ENCODE measurements around the gene ATP5PD.
"Not testable (repeated sequence)": the region's sequence is repeated elsewhere in the genome, so short reads cannot be mapped to it uniquely, and the experiment has no call there.

ATP5PD gene

DNA sequence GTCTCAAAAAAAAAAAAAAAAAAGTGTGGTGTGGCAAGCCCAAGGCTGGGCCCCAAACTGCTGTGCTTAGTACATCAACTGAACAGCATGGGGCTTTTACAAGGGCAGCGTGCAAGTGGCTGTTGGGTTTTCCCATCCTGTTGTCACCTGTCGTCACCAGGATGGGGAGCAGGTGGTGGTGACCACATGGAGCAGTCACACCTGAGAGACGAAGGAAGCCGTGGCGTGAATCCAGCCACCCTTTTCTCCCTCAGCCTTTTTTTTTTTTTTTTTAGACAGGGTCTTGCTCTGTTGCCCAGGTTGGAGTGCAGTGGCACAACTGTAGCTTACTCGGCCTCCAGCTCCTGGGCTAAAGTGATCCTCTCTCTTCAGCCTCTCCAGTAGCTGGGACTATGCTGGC lies 38.4 kb downstream of the ATP5PD start:
- DNase-seq (ENCODE audit: insufficient read length) (no peak), FAIRE-seq (no peak)
- TF ChIP-seq POLR2A (IDR thresholded peaks at IDR 0.05; ENCODE audit: low read depth, low read length) (no peak), TAF1 (IDR thresholded peaks at IDR 0.05; ENCODE audit: borderline replicate concordance, low read depth, low read length) (no peak), POLR2AphosphoS5 (IDR thresholded peaks at IDR 0.05; ENCODE audit: low read depth, low read length) (no peak)

- FAIRE-seq, result no peak
- TF ChIP-seq TAF1 (IDR thresholded peaks at IDR 0.05; ENCODE audit: borderline replicate concordance, low read depth, low read length) (no peak), POLR2A (IDR thresholded peaks at IDR 0.05; ENCODE audit: low read depth, low read length) (no peak), POLR2AphosphoS5 (IDR thresholded peaks at IDR 0.05; ENCODE audit: low read depth, low read length) (no peak)
Measured at GRCh38 chr17:75006653-75007052, 40.1 kb downstream of the ATP5PD start.

GRCh38 chr17:75006084-75006483 lies 40.7 kb downstream of the ATP5PD start:
- not testable (repeated sequence) for FAIRE-seq; DNase-seq (ENCODE audit: insufficient read length)

More at GRCh38 chr17:75006653-75007052, 40.1 kb downstream of the ATP5PD start:
- DNase-seq (ENCODE audit: insufficient read length), result no peak

DNA sequence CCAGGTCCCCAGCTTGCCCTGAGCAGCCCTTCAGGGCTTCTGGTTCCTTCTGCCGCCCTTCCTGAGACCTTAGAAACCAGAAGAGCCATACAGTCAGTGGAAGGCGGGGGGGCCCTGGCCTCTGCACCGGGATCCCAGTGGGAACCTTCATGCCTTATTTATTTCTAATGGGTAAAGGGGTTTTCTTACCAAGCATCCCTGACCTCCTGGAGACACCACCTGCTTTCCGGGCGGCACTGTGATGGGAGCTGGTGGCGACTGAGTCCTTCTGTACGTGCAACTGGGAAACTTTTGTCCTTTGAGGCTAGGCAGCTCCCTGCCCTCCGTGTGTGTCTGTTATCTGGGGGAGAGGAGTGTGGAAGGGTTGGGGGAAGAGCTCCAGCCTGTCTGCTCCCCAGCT lies 41.5 kb downstream of the ATP5PD start:
- DNase-seq (ENCODE audit: insufficient read length), result no peak
- no peak for FAIRE-seq
- no peak for TF ChIP-seq TAF1 (IDR thresholded peaks at IDR 0.05; ENCODE audit: borderline replicate concordance, low read depth, low read length)
- TF ChIP-seq POLR2AphosphoS5 (IDR thresholded peaks at IDR 0.05; ENCODE audit: low read depth, low read length), result no peak
- TF ChIP-seq POLR2A (IDR thresholded peaks at IDR 0.05; ENCODE audit: low read depth, low read length), result no peak

DNA sequence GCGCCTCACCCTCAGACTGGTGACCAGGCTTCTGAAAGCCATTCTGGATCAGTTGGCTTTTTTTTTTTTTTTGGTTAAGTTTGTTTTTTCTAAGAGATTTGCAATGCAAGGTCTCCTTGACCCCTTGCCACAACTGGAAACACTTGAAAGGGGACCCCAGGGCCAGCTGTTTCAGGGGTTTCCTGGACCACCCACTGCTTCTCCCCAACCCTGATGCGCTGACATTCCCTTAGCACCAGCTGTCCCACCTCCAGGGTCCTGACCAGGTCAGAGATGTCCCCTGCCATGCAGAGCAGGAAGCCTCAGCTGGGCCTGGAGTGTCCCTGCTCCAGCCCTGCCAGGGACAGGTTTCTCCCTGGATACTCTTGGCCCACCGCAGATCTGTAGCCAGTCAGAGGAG lies 42.4 kb downstream of the ATP5PD start:
- TF ChIP-seq POLR2AphosphoS5 (IDR thresholded peaks at IDR 0.05; ENCODE audit: low read depth, low read length), result no peak
- no peak for TF ChIP-seq POLR2A (IDR thresholded peaks at IDR 0.05; ENCODE audit: low read depth, low read length)
- TF ChIP-seq TAF1 (IDR thresholded peaks at IDR 0.05; ENCODE audit: borderline replicate concordance, low read depth, low read length), result no peak
- DNase-seq (ENCODE audit: insufficient read length) (no peak), FAIRE-seq (no peak)

GRCh38 chr17:75003957-75004355 lies 42.8 kb downstream of the ATP5PD start:
- TF ChIP-seq POLR2AphosphoS5 (IDR thresholded peaks at IDR 0.05; ENCODE audit: low read depth, low read length), result no peak
- no peak for TF ChIP-seq POLR2A (IDR thresholded peaks at IDR 0.05; ENCODE audit: low read depth, low read length)
- no peak for TF ChIP-seq TAF1 (IDR thresholded peaks at IDR 0.05; ENCODE audit: borderline replicate concordance, low read depth, low read length)
- no peak for DNase-seq (ENCODE audit: insufficient read length)
- no peak for FAIRE-seq

DNA sequence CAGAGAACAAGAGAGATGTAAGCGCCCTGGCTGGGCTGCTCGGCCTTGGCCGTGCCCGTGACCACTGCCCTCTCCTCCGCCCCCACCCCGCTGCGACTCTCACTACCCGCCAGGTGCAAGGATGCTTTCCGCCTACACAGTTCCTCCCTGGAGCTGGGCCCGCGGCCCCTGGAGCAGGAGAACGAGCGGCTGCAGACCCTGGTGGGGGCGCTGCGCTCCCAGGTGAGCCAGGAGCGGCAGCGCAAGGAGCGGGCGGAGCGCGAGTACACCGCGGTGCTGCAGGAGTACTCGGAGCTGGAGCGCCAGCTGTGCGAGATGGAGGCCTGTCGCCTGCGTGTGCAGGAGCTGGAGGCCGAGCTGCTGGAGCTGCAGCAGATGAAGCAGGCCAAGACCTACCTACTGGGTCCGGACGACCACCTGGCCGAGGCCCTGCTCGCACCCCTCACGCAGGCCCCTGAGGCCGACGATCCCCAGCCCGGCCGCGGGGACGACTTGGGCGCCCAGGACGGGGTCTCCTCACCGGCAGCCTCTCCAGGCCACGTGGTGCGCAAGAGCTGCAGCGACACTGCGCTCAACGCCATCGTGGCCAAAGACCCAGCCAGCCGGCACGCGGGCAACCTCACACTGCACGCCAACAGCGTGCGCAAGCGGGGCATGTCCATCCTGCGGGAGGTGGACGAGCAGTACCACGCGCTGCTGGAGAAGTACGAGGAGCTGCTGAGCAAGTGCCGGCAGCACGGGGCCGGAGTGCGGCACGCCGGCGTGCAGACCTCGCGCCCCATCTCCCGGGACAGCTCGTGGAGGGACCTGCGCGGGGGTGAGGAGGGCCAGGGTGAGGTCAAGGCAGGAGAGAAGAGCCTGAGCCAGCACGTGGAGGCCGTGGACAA lies 43.5 kb downstream of the ATP5PD start:
- no peak for DNase-seq (ENCODE audit: insufficient read length)
- no peak for TF ChIP-seq TAF1 (IDR thresholded peaks at IDR 0.05; ENCODE audit: borderline replicate concordance, low read depth, low read length)
- no peak for TF ChIP-seq POLR2A (IDR thresholded peaks at IDR 0.05; ENCODE audit: low read depth, low read length)
- no peak for TF ChIP-seq POLR2AphosphoS5 (IDR thresholded peaks at IDR 0.05; ENCODE audit: low read depth, low read length)
- no peak for FAIRE-seq

DNA sequence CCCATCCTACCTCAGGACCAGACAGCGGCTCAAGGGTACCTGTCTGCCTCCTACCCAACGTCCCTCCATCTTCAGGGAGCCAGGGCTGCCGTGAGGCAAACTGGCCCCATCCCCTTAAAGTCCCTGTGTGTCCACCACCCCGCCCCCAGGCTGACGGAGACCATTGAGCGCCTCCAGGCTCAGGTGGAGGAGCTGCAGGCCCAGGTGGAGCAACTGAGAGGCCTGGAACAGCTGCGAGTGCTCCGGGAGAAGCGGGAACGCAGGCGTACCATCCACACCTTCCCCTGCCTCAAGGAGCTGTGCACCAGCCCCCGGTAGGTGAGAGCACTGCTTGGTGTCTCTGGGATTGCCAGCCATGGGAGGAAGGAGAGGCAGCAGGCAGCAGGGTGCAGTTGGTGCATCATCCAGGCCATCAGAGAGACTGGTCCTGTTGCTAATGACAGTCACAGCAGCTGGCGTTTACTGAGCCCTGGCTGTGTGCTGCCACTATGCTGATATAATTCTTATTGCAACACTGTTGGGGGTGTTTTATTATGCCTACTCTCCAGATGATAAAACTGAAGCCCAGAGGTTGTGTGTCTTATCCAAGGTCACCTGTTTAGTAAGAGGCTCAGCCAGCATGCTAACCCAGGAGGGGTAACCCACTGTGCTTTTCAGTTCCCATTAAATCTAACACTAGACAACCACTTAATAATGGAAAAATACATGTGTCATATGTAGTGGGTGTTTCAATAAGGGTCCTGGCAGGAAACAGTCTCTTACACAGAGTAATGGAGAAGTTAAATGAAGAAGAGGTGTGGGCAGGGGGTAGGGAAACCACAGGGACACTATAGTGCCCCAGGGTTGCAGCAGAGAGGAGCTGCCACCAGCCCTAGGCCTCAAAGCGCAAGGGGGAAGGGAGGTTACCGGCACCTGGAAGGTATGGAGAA lies 44.6 kb downstream of the ATP5PD start:
- TF ChIP-seq POLR2A (IDR thresholded peaks at IDR 0.05; ENCODE audit: low read depth, low read length), result no peak
- TF ChIP-seq TAF1 (IDR thresholded peaks at IDR 0.05; ENCODE audit: borderline replicate concordance, low read depth, low read length), result no peak
- TF ChIP-seq POLR2AphosphoS5 (IDR thresholded peaks at IDR 0.05; ENCODE audit: low read depth, low read length), result no peak
- no peak for FAIRE-seq
- no peak for DNase-seq (ENCODE audit: insufficient read length)

GRCh38 chr17:74999523-74999922 lies 47.2 kb downstream of the ATP5PD start:
- DNase-seq (ENCODE audit: insufficient read length) (no peak), FAIRE-seq (no peak)
- TF ChIP-seq TAF1 (IDR thresholded peaks at IDR 0.05; ENCODE audit: borderline replicate concordance, low read depth, low read length) (no peak), POLR2A (IDR thresholded peaks at IDR 0.05; ENCODE audit: low read depth, low read length) (no peak), POLR2AphosphoS5 (IDR thresholded peaks at IDR 0.05; ENCODE audit: low read depth, low read length) (no peak)

DNA sequence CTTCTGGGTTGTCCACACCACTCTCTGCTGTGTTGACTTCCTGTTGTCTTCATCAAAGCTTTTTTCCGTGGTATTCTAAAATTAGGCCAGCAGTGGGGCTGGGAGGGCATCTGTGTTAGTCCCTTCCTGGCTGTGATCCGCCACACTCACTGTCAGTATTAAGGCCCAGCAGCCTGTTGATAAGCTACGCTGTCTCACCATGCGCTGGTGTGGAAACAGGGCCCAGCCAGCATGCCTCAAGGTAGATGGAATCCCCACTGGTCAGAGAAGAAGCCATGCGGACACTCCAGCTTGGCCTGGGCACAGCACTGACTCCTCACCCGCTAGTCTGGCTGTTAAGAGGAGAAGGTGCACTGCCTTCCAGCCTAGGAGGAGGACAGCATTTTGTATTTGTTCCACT lies 48.0 kb downstream of the ATP5PD start:
- no peak for FAIRE-seq
- TF ChIP-seq TAF1 (IDR thresholded peaks at IDR 0.05; ENCODE audit: borderline replicate concordance, low read depth, low read length) (no peak), POLR2A (IDR thresholded peaks at IDR 0.05; ENCODE audit: low read depth, low read length) (no peak), POLR2AphosphoS5 (IDR thresholded peaks at IDR 0.05; ENCODE audit: low read depth, low read length) (no peak)
- DNase-seq (ENCODE audit: insufficient read length), result no peak

DNA sequence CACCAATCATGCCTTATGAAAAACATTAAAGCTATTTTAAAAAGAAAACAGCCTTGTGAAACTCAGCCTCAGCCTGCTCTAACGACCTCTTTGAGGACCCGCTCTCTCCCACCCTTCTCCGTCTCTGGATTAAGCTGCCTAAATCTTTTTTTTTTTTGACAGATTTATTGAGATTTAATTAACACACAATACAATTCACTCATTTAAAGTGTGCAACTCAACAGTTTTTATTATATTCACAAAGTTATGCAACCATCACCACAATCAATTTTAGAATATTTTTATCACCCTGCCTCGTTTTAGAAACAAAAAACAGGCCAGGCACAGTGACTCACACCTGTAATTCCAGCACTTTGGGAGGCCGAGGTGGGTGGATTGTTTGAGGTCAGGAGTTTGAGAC lies 50.9 kb downstream of the ATP5PD start:
- TF ChIP-seq POLR2AphosphoS5 (IDR thresholded peaks at IDR 0.05; ENCODE audit: low read depth, low read length) (no peak), POLR2A (IDR thresholded peaks at IDR 0.05; ENCODE audit: low read depth, low read length) (no peak)
- no peak for DNase-seq (ENCODE audit: insufficient read length)
- no peak for FAIRE-seq

DNA sequence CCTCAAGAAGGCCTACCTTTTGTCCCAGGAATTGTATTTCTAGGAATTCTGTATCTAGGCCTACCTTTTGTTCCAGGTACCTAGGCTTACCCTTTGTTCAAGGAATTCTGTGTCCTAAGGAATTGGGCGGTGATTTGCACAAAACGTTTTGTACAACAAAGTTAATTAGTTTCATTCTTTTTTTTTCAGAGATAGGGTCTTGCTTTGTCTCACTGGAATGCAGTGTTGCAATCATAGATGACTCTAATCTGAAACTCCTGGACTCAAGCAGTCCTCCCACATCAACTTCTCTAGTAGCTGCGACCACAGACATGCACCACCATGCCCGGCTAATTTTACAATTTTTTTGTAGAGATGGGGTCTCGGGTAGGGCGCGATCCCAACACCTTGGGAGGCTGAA lies 52.3 kb downstream of the ATP5PD start:
- no peak for DNase-seq (ENCODE audit: insufficient read length)
- TF ChIP-seq TAF1 (IDR thresholded peaks at IDR 0.05; ENCODE audit: borderline replicate concordance, low read depth, low read length), result no peak
- TF ChIP-seq POLR2AphosphoS5 (IDR thresholded peaks at IDR 0.05; ENCODE audit: low read depth, low read length), result no peak
- TF ChIP-seq POLR2A (IDR thresholded peaks at IDR 0.05; ENCODE audit: low read depth, low read length), result no peak
- no peak for FAIRE-seq

Measured in GM12892 (cell line).